GM12878 (cell line): Measurements from ENCODE around the gene ZMAT3. TPM values are rescaled to one million over a fixed set of nuclear protein-coding genes. Genes with fewer than 3 reads are reported as not detected.

Experiments used
- CHD1 ChIP-seq: IDR thresholded peaks from 2 replicates; pipeline ENCODE4 v1.6.1; 2012; ENCODE audit warnings: low read depth, low read length, improper control_type of control experiment
- CREB1 ChIP-seq: IDR thresholded peaks from 2 replicates; pipeline ENCODE4 v1.6.1; 2012; ENCODE audit warnings: low read depth, mild to moderate bottlenecking, inconsistent platforms
- CREM ChIP-seq: IDR thresholded peaks from 2 replicates; pipeline ENCODE4 v1.6.1; 2014; ENCODE audit warnings: antibody characterized with exemption, low read depth
- DPF2 ChIP-seq: fragments of 450-650 bp; IDR thresholded peaks from 2 replicates; pipeline ENCODE4 v1.6.1; 2017; ENCODE audit warnings: mild to moderate bottlenecking
- EGR1 ChIP-seq, 2 experiments: IDR thresholded peaks; 1 replicate in 1 of 2; 2 replicates in 1 of 2; pipeline ENCODE4 v1.6.1; 2011 to 2012; ENCODE audit warnings: low read depth in 2 of 2, low read length in 2 of 2, borderline replicate concordance in 1 of 2, mild to moderate bottlenecking in 1 of 2, moderate library complexity in 1 of 2
- FOXM1 ChIP-seq: IDR thresholded peaks from 2 replicates; pipeline ENCODE4 v1.6.1; 2012; ENCODE audit warnings: low read depth, mild to moderate bottlenecking, inconsistent platforms, low read length, moderate library complexity
- IKZF1 ChIP-seq: fragments of 450-650 bp; conservative IDR thresholded peaks from 2 replicates; pipeline ENCODE4 v1.6.1; 2017; ENCODE audit warnings: antibody characterized with exemption, mild to moderate bottlenecking
- IKZF2 ChIP-seq, 2 experiments: fragments of 450-650 bp; IDR thresholded peaks; 2 replicates each; pipeline ENCODE4 v1.6.1; 2017; ENCODE audit warnings: mild to moderate bottlenecking in 2 of 2, moderate library complexity in 2 of 2
- IRF4 ChIP-seq: IDR thresholded peaks from 2 replicates; pipeline ENCODE4 v1.6.1; 2011; ENCODE audit warnings: low read depth, low read length
- NFIC ChIP-seq: IDR thresholded peaks from 2 replicates; pipeline ENCODE4 v1.6.1; 2012; ENCODE audit warnings: low read depth, mild to moderate bottlenecking, inconsistent platforms, low read length, moderate library complexity
- NFYB ChIP-seq: IDR thresholded peaks from 2 replicates; pipeline ENCODE4 v1.6.1; 2011; ENCODE audit warnings: low read depth, mild to moderate bottlenecking, low read length, improper control_type of control experiment, moderate library complexity; ENCODE audit not compliant: insufficient read depth
- PAX8 ChIP-seq: fragments of 450-650 bp; IDR thresholded peaks from 2 replicates; pipeline ENCODE4 v1.6.1; 2017; ENCODE audit warnings: mild to moderate bottlenecking, moderate library complexity
- RAD51 ChIP-seq: fragments of 450-650 bp; IDR thresholded peaks from 2 replicates; pipeline ENCODE4 v1.6.1; 2016; ENCODE audit warnings: moderate library complexity, mild to moderate bottlenecking, inconsistent platforms
- RCOR1 ChIP-seq: conservative IDR thresholded peaks from 2 replicates; pipeline ENCODE4 v1.6.1; 2012; ENCODE audit warnings: low read depth, low read length, improper control_type of control experiment
- SIX5 ChIP-seq: IDR thresholded peaks from 2 replicates; pipeline ENCODE4 v1.6.1; 2011; ENCODE audit warnings: mild to moderate bottlenecking, low read depth, low read length, moderate library complexity; ENCODE audit not compliant: severe bottlenecking
- SMC3 ChIP-seq: IDR thresholded peaks from 2 replicates; pipeline ENCODE4 v1.6.1; 2011; ENCODE audit warnings: low read length, improper control_type of control experiment, borderline replicate concordance
- SP1 ChIP-seq: IDR thresholded peaks from one replicate; pipeline ENCODE4 v1.6.1; 2011; ENCODE audit warnings: low read depth, low read length
- SRF ChIP-seq, 2 experiments: IDR thresholded peaks; 2 replicates each; pipeline ENCODE4 v1.6.1; 2011; ENCODE audit warnings: low read depth in 2 of 2, low read length in 2 of 2, mild to moderate bottlenecking in 1 of 2, moderate library complexity in 1 of 2
- TARDBP ChIP-seq: IDR thresholded peaks from 2 replicates; pipeline ENCODE4 v1.6.1; 2016; ENCODE audit warnings: borderline replicate concordance
- TCF7 ChIP-seq: IDR thresholded peaks from 2 replicates; pipeline ENCODE4 v1.6.1; 2014; ENCODE audit warnings: antibody characterized with exemption, borderline replicate concordance
- ZNF207 ChIP-seq: fragments of 450-650 bp; IDR thresholded peaks from 2 replicates; pipeline ENCODE4 v1.6.1; 2014; ENCODE audit warnings: antibody characterized with exemption, mild to moderate bottlenecking, borderline replicate concordance
- polyA plus RNA-seq, 11 experiments: library from polyadenylated mRNA; depleted of rRNA in 4 of 11; unstranded in 6 of 11; stranded (reverse) in 5 of 11; fragments of >200 nt; fragmentation: Nextera tagmentation in 4 of 11; fragmentation: Illumina TruSeq in 1 of 11; extraction: Ambion mirVana in 4 of 11; extraction: Trizol in 1 of 11; gene quantifications; 1 replicate in 1 of 11; 2 replicates in 10 of 11; pipeline versions ENCODE4 v1.2.1 to v1.2.3, GENCODE V29; 2011 to 2016; ENCODE audit warnings: inconsistent platforms in 2 of 11, missing spikeins in 2 of 11, low read depth in 1 of 11
- total RNA-seq, 4 experiments: library from RNA; depleted of rRNA in 3 of 4; stranded (reverse); fragments of >200 nt in 3 of 4; fragmentation: Illumina TruSeq in 1 of 4; extraction: Trizol in 1 of 4; gene quantifications; 2 replicates each; pipeline versions ENCODE4 v1.2.1 to v1.2.3, GENCODE V29; 2013 to 2021
- TF ChIP-seq, protein P1 (sequence below): fragments of 450-650 bp; formaldehyde crosslinking; IDR thresholded peaks from 2 replicates; pipeline ENCODE4 v1.4.0; 2022; ENCODE audit warnings: mild to moderate bottlenecking, moderate library complexity
- TF ChIP-seq, protein P2 (sequence below): fragments of 450-650 bp; conservative IDR thresholded peaks from 2 replicates; pipeline ENCODE4 v1.6.1; 2017; ENCODE audit warnings: mild to moderate bottlenecking, moderate library complexity
- TF ChIP-seq, protein P3 (sequence below): fragments of 450-650 bp; IDR thresholded peaks from 2 replicates; pipeline ENCODE4 v1.6.1; 2017; ENCODE audit warnings: low read depth, mild to moderate bottlenecking, moderate library complexity

Gene ZMAT3
- total and polyA plus RNA-seq, 10 of the 15 experiments (the other 5 are each of a cell fraction or from before 2014, with no cell fraction given): 6.2 to 55.9 (median 25.8) TPM

DNA sequence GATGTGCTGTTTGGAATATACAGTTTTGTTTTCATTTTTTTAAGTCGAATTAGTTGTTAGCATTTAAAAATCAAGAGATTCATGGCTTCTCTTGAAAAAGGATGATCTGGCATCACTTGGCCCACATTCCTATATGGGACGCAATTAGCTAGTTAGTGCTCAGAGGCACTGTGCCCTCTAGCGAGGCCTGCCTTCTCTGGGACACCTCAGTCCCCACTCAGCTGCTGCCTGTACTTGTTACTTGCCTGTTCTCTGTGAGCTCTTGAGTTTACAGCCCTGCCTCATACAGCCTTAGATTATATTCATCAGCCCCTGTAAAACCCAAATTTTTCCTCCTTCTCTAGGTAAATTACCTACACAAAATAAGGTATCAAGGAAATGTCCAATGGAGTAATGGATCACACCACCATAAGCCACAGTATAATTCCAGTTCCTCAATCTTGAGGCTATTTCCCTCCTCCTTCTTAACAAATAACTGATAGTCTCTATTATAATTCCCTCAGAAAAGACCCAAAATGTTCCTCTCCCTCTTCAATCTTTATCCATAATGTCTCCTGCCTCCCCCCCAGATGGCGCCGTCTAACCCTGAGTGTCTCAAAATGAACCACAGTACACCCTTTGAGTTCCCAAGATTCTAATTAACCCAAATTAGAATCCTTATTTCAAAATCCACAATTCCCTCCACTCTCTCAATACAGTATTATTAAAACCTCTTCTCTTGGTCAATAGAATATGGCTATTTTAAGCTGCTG is 2.7 kb downstream of the ZMAT3 start (continued):
- TF ChIP-seq, protein P1, sequence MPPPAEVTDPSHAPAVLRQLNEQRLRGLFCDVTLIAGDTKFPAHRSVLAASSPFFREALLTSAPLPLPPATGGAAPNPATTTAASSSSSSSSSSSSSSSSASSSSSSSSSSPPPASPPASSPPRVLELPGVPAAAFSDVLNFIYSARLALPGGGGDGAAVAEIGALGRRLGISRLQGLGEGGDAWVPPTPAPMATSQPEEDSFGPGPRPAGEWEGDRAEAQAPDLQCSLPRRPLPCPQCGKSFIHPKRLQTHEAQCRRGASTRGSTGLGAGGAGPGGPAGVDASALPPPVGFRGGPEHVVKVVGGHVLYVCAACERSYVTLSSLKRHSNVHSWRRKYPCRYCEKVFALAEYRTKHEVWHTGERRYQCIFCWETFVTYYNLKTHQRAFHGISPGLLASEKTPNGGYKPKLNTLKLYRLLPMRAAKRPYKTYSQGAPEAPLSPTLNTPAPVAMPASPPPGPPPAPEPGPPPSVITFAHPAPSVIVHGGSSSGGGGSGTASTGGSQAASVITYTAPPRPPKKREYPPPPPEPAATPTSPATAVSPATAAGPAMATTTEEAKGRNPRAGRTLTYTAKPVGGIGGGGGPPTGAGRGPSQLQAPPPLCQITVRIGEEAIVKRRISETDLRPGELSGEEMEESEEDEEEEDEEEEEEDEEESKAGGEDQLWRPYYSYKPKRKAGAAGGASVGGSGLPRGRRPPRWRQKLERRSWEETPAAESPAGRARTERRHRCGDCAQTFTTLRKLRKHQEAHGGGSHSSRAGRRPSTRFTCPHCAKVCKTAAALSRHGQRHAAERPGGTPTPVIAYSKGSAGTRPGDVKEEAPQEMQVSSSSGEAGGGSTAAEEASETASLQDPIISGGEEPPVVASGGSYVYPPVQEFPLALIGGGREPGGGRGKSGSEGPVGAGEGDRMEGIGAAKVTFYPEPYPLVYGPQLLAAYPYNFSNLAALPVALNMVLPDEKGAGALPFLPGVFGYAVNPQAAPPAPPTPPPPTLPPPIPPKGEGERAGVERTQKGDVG (CRISPR knock-in tag): no peak
- TF ChIP-seq SP1: no peak
- TF ChIP-seq TARDBP: no peak
- no peak for TF ChIP-seq DPF2
- no peak for TF ChIP-seq NFYB
- no peak for TF ChIP-seq SRF (IDR thresholded peaks at IDR 0.05; ENCODE audit: low read depth in 2 of 2, low read length in 2 of 2)
- TF ChIP-seq IRF4: no peak
- TF ChIP-seq TCF7: no peak
- TF ChIP-seq, protein P2, sequence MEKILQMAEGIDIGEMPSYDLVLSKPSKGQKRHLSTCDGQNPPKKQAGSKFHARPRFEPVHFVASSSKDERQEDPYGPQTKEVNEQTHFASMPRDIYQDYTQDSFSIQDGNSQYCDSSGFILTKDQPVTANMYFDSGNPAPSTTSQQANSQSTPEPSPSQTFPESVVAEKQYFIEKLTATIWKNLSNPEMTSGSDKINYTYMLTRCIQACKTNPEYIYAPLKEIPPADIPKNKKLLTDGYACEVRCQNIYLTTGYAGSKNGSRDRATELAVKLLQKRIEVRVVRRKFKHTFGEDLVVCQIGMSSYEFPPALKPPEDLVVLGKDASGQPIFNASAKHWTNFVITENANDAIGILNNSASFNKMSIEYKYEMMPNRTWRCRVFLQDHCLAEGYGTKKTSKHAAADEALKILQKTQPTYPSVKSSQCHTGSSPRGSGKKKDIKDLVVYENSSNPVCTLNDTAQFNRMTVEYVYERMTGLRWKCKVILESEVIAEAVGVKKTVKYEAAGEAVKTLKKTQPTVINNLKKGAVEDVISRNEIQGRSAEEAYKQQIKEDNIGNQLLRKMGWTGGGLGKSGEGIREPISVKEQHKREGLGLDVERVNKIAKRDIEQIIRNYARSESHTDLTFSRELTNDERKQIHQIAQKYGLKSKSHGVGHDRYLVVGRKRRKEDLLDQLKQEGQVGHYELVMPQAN: no peak
- no peak for TF ChIP-seq CHD1
- TF ChIP-seq NFIC: no peak
- TF ChIP-seq CREM: no peak
- TF ChIP-seq SMC3: peak; percentile 61; the same call in 1 of the 2 replicates
- TF ChIP-seq IKZF2 (IDR thresholded peaks at IDR 0.05): peak; percentile 54 to 57; a peak in 2 of 4 replicates
- TF ChIP-seq IKZF1: peak; percentile 38
- TF ChIP-seq CREB1: no peak
- TF ChIP-seq FOXM1: 0 out of 2 replicates have a peak, but pooled peaks have one; percentile 48
- no peak for TF ChIP-seq RAD51
- TF ChIP-seq EGR1 (IDR thresholded peaks at IDR 0.05; ENCODE audit: borderline replicate concordance in 1 of 2, low read depth in 2 of 2, low read length in 2 of 2): no peak
- TF ChIP-seq SIX5: no peak
- TF ChIP-seq RCOR1: no peak
- no peak for TF ChIP-seq PAX8
- TF ChIP-seq, protein P3, sequence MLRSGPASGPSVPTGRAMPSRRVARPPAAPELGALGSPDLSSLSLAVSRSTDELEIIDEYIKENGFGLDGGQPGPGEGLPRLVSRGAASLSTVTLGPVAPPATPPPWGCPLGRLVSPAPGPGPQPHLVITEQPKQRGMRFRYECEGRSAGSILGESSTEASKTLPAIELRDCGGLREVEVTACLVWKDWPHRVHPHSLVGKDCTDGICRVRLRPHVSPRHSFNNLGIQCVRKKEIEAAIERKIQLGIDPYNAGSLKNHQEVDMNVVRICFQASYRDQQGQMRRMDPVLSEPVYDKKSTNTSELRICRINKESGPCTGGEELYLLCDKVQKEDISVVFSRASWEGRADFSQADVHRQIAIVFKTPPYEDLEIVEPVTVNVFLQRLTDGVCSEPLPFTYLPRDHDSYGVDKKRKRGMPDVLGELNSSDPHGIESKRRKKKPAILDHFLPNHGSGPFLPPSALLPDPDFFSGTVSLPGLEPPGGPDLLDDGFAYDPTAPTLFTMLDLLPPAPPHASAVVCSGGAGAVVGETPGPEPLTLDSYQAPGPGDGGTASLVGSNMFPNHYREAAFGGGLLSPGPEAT: 0 out of 2 replicates have a peak, but pooled peaks have one; percentile 40
- TF ChIP-seq ZNF207: no peak
